Uterus (tissue), 2 donors: ENCODE results near the gene DUSP22.

Experiments used
- POLR2A ChIP-seq, 2 donors: fragments of 450-650 bp; IDR thresholded peaks; one replicate each; pipeline ENCODE4 v1.6.1; 2016; ENCODE audit warnings: antibody characterized with exemption in 2 of 2, mild to moderate bottlenecking in 1 of 2, moderate library complexity in 1 of 2
- TF ChIP-seq, protein P1 (sequence below), 4 experiments: fragments of 200-600 bp in 2 of 4; fragments of 450-650 bp in 2 of 4; sonication (generic) in 2 of 4; IDR thresholded peaks; one replicate each; pipeline ENCODE4 v1.5.1; 2016 to 2019; ENCODE audit warnings: antibody characterized with exemption in 4 of 4, mild to moderate bottlenecking in 2 of 4, moderate library complexity in 1 of 4

DNA sequence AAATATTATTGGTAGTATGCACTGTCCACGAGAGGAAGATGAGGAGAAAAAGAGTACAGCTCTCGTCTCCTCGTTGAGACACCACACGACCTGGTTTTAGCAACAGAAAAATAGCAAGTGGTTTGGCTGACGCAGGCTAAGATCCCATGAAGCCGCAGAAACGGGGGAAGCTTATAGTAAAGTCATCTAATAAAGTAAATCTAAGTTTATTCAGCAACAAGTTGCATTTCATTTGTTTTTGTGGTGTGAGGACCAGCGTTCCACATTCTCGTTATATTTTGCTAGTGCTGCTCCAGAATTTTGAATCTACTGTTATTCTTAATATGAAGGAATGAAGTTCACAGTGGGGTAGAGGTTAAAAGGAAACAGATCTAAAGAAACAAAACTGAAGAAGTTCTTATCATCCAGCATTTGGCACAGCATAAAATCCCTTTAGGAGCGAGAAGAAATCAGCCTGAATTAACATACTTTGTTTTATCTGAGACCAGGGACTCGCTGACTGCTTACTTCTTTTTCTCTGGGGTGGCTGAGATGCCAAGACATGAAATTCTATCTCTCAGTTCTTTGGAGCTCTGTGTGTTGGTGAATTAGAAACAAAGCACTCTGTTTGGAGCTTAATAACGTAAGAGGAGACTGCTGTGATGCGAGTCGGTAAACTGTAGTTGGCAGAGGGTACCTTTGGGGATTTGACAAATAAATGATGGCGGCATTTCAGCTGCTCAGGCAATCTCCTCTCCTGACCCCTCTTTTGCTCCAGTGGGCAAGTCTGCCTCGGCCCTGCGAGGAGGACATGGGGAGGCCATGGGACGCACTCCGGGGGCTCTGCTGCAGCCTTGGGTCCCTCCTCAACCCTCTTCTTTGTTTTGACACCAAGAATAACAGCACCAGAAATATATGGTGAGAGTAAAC lies 74.4 kb downstream of the DUSP22 start:
- TF ChIP-seq POLR2A (IDR thresholded peaks at IDR 0.05): no peak
- TF ChIP-seq, protein P1, sequence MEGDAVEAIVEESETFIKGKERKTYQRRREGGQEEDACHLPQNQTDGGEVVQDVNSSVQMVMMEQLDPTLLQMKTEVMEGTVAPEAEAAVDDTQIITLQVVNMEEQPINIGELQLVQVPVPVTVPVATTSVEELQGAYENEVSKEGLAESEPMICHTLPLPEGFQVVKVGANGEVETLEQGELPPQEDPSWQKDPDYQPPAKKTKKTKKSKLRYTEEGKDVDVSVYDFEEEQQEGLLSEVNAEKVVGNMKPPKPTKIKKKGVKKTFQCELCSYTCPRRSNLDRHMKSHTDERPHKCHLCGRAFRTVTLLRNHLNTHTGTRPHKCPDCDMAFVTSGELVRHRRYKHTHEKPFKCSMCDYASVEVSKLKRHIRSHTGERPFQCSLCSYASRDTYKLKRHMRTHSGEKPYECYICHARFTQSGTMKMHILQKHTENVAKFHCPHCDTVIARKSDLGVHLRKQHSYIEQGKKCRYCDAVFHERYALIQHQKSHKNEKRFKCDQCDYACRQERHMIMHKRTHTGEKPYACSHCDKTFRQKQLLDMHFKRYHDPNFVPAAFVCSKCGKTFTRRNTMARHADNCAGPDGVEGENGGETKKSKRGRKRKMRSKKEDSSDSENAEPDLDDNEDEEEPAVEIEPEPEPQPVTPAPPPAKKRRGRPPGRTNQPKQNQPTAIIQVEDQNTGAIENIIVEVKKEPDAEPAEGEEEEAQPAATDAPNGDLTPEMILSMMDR (IDR thresholded peaks at IDR 0.05): no peak
